Measurements from ENCODE around the gene CCDC51. TPM values are rescaled to one million over a fixed set of nuclear protein-coding genes. Genes with fewer than 3 reads are reported as not detected.
"Not testable (repeated sequence)": the region's sequence is repeated elsewhere in the genome, so short reads cannot be mapped to it uniquely, and the experiment has no call there.

CCDC51 gene
- total RNA-seq, 1 experiment from 2014 or later, result 31.9 TPM

GRCh38 chr3:48465531-48466378 lies 25.8 kb upstream of the CCDC51 start:
- TSS peak; percentile 49 for BruUV-seq (replicated peaks)
- H3K4me1 Mint-ChIP-seq (ENCODE audit: insufficient read depth, unreplicated experiment), result peaks cover 25% of the 10 kb centered on the region
- intact Hi-C loops (cut with micrococcal nuclease), result loop anchor here (1.0 to 5.0 kb wide), 4 partner anchors 42 to 197 kb away; partner anchors contain the start of genes CELSR3 and SLC26A6
- DNase-seq (ENCODE audit: unreplicated experiment), result peak; percentile 99
- H3K9me3 Mint-ChIP-seq (ENCODE audit: unreplicated experiment), result no peaks in the 10 kb centered on the region
- H3K27ac Mint-ChIP-seq (ENCODE audit: low read depth, unreplicated experiment), result peak overlapping the region; percentile 99
- H3K36me3 Mint-ChIP-seq (ENCODE audit: insufficient read depth, unreplicated experiment), result peaks cover 53% of the 10 kb centered on the region
- POLR2A ChIA-PET, result interaction anchor here (0.6 to 2.0 kb wide), 13 partner anchors 8 to 197 kb away, joined by 3 to 12 read pairs (median 4); partner anchors contain the start of genes ATRIP, CCDC51 and SHISA5
- peak overlapping the region; percentile 67 for H3K4me3 Mint-ChIP-seq (ENCODE audit: unreplicated experiment)
- peak; percentile 38 for TF ChIP-seq CTCF (IDR thresholded peaks at IDR 0.05; ENCODE audit: unreplicated experiment)
- CTCF ChIA-PET, result interaction anchor here (1.0 to 2.6 kb wide), 5 partner anchors 8 to 93 kb away, joined by 3 to 22 read pairs (median 3); no protein-coding TSS in a partner anchor
- H3K27me3 Mint-ChIP-seq (ENCODE audit: insufficient read depth, unreplicated experiment), result no peaks in the 10 kb centered on the region

- no peaks in the 10 kb centered on the region for H3K27me3 Mint-ChIP-seq (ENCODE audit: insufficient read depth, unreplicated experiment)
- intact Hi-C loops (cut with micrococcal nuclease), result loop anchor here (1.0 to 5.0 kb wide), 4 partner anchors 42 to 197 kb away; partner anchors contain the start of genes CELSR3 and SLC26A6
- H3K36me3 Mint-ChIP-seq (ENCODE audit: insufficient read depth, unreplicated experiment), result peaks cover 55% of the 10 kb centered on the region
- BruUV-seq (replicated peaks), result no TSS peak
- DNase-seq (ENCODE audit: unreplicated experiment), result no peak
- peak overlapping the region; percentile 99 for H3K27ac Mint-ChIP-seq (ENCODE audit: low read depth, unreplicated experiment)
- no peaks in the 10 kb centered on the region for H3K9me3 Mint-ChIP-seq (ENCODE audit: unreplicated experiment)
- H3K4me3 Mint-ChIP-seq (ENCODE audit: unreplicated experiment), result no peak overlapping the region
- ChIA-PET CTCF (interaction anchor here (0.6 to 2.6 kb wide), 4 partner anchors 84 to 274 kb away, joined by 3 to 22 read pairs (median 3); no protein-coding TSS in a partner anchor), POLR2A (interaction anchor here (0.9 to 2.0 kb wide), 6 partner anchors 8 to 197 kb away, joined by 3 to 12 read pairs (median 5); partner anchors contain the start of genes ATRIP and CCDC51)
- no peak for TF ChIP-seq CTCF (IDR thresholded peaks at IDR 0.05; ENCODE audit: unreplicated experiment)
- H3K4me1 Mint-ChIP-seq (ENCODE audit: insufficient read depth, unreplicated experiment), result peaks cover 24% of the 10 kb centered on the region
Measured at GRCh38 chr3:48465237-48465530, 25.3 kb upstream of the CCDC51 start.

GRCh38 chr3:48464713-48465221 lies 24.8 kb upstream of the CCDC51 start:
- no peak overlapping the region for H3K4me3 Mint-ChIP-seq (ENCODE audit: unreplicated experiment)
- peaks cover 50% of the 10 kb centered on the region for H3K36me3 Mint-ChIP-seq (ENCODE audit: insufficient read depth, unreplicated experiment)
- no peaks in the 10 kb centered on the region for H3K9me3 Mint-ChIP-seq (ENCODE audit: unreplicated experiment)
- intact Hi-C loops (cut with micrococcal nuclease), result loop anchor here (1.0 to 5.0 kb wide), 4 partner anchors 43 to 198 kb away; partner anchors contain the start of genes CELSR3 and SLC26A6
- DNase-seq (ENCODE audit: unreplicated experiment), result no peak
- peaks cover 20% of the 10 kb centered on the region for H3K4me1 Mint-ChIP-seq (ENCODE audit: insufficient read depth, unreplicated experiment)
- TF ChIP-seq CTCF (IDR thresholded peaks at IDR 0.05; ENCODE audit: unreplicated experiment), result no peak
- H3K27me3 Mint-ChIP-seq (ENCODE audit: insufficient read depth, unreplicated experiment), result no peaks in the 10 kb centered on the region
- BruUV-seq (replicated peaks), result no TSS peak
- CTCF ChIA-PET, result interaction anchor here (0.6 to 2.6 kb wide), 8 partner anchors 28 to 274 kb away, joined by 3 to 22 read pairs (median 3); partner anchors contain the start of gene SHISA5
- POLR2A ChIA-PET, result interaction anchor here (1.3 to 1.7 kb wide), 3 partner anchors 8 to 91 kb away, joined by 3 to 10 read pairs (median 4); partner anchors contain the start of gene ATRIP
- H3K27ac Mint-ChIP-seq (ENCODE audit: low read depth, unreplicated experiment), result peak overlapping the region; percentile 99

GRCh38 chr3:48463703-48464102 lies 23.8 kb upstream of the CCDC51 start:
- no peak for TF ChIP-seq CTCF (IDR thresholded peaks at IDR 0.05; ENCODE audit: unreplicated experiment)
- H3K27me3 Mint-ChIP-seq (ENCODE audit: insufficient read depth, unreplicated experiment), result no peaks in the 10 kb centered on the region
- no peak for DNase-seq (ENCODE audit: unreplicated experiment)
- H3K27ac Mint-ChIP-seq (ENCODE audit: low read depth, unreplicated experiment), result peak overlapping the region; percentile 39
- no peak overlapping the region for H3K4me3 Mint-ChIP-seq (ENCODE audit: unreplicated experiment)
- H3K4me1 Mint-ChIP-seq (ENCODE audit: insufficient read depth, unreplicated experiment), result peaks cover 19% of the 10 kb centered on the region
- BruUV-seq (replicated peaks), result no TSS peak
- H3K9me3 Mint-ChIP-seq (ENCODE audit: unreplicated experiment), result no peaks in the 10 kb centered on the region
- intact Hi-C loops (cut with micrococcal nuclease), result no loop called here
- H3K36me3 Mint-ChIP-seq (ENCODE audit: insufficient read depth, unreplicated experiment), result peaks cover 51% of the 10 kb centered on the region
- CTCF ChIA-PET, result interaction anchor here (0.6 to 2.6 kb wide), 5 partner anchors 27 to 431 kb away, joined by 3 to 22 read pairs (median 4); partner anchors contain the start of gene SHISA5
- POLR2A ChIA-PET, result interaction anchor here (0.6 to 1.7 kb wide), 5 partner anchors 9 to 272 kb away, joined by 3 to 10 read pairs (median 3); partner anchors contain the start of gene ATRIP

GRCh38 chr3:48461767-48462166 lies 21.8 kb upstream of the CCDC51 start:
- H3K4me3 Mint-ChIP-seq (ENCODE audit: unreplicated experiment); H3K27ac Mint-ChIP-seq (ENCODE audit: low read depth, unreplicated experiment); H3K9me3 Mint-ChIP-seq (ENCODE audit: unreplicated experiment); H3K27me3 Mint-ChIP-seq (ENCODE audit: insufficient read depth, unreplicated experiment); DNase-seq (ENCODE audit: unreplicated experiment); BruUV-seq (replicated peaks); intact Hi-C loops (cut with micrococcal nuclease): not testable (repeated sequence)
- POLR2A ChIA-PET, result interaction anchor here (0.6 to 1.2 kb wide), 3 partner anchors 12 to 66 kb away, joined by 3 to 4 read pairs (median 3); no protein-coding TSS in a partner anchor
- CTCF ChIA-PET, result interaction anchor here (0.6 to 0.7 kb wide), 2 partner anchors 12 to 92 kb away, joined by 3 to 4 read pairs; no protein-coding TSS in a partner anchor
- Mint-ChIP-seq H3K4me1 (ENCODE audit: insufficient read depth, unreplicated experiment) (peaks cover 11% of the 10 kb centered on the region), H3K36me3 (ENCODE audit: insufficient read depth, unreplicated experiment) (peaks cover 40% of the 10 kb centered on the region)

All from MCF 10A (cell line).